HG02678 (cell line): Measurements from ENCODE around the gene CNTN5.

Source experiments
- ATAC-seq: cut with Tn5 transposase; IDR thresholded peaks from one replicate; pipeline ENCODE4 v1.9.1; 2021; ENCODE audit warnings: mild to moderate bottlenecking, moderate library complexity; ENCODE audit not compliant: unreplicated experiment

Gene CNTN5

GRCh38 chr11:99887481-99887880, 866.7 kb downstream of the CNTN5 start:
- ATAC-seq, result no peak

GRCh38 chr11:99893811-99894210, 873.1 kb downstream of the CNTN5 start:
- ATAC-seq, result no peak

- no peak for ATAC-seq
These were observed 880.4 kb downstream of the CNTN5 start for GRCh38 chr11:99901175-99901574.

GRCh38 chr11:99911116-99911515, 890.4 kb downstream of the CNTN5 start:
- no peak for ATAC-seq

GRCh38 chr11:99916078-99916477, 895.3 kb downstream of the CNTN5 start:
- no peak for ATAC-seq

- ATAC-seq, result no peak
These were observed 898.0 kb downstream of the CNTN5 start for GRCh38 chr11:99918761-99919160.

GRCh38 chr11:99920956-99921355, 900.2 kb downstream of the CNTN5 start:
- no peak for ATAC-seq

GRCh38 chr11:99925968-99926367, 905.2 kb downstream of the CNTN5 start:
- ATAC-seq, result no peak

- no peak for ATAC-seq
These were observed 911.9 kb downstream of the CNTN5 start for GRCh38 chr11:99932684-99933083.

- ATAC-seq, result no peak
These were observed 913.3 kb downstream of the CNTN5 start for GRCh38 chr11:99934008-99934407.

GRCh38 chr11:99937330-99937729, 916.6 kb downstream of the CNTN5 start:
- no peak for ATAC-seq

GRCh38 chr11:99952816-99953215, 932.1 kb downstream of the CNTN5 start:
- ATAC-seq, result no peak

- ATAC-seq, result no peak
These were observed 939.8 kb downstream of the CNTN5 start for GRCh38 chr11:99960536-99960935.

- no peak for ATAC-seq
These were observed 947.6 kb downstream of the CNTN5 start for GRCh38 chr11:99968336-99968735.

GRCh38 chr11:99973993-99974392, 953.2 kb downstream of the CNTN5 start:
- ATAC-seq, result no peak

GRCh38 chr11:99979042-99979441, 958.3 kb downstream of the CNTN5 start:
- ATAC-seq, result no peak

- ATAC-seq, result no peak
These were observed 967.2 kb downstream of the CNTN5 start for GRCh38 chr11:99987821-99988470.

- no peak for ATAC-seq
These were observed 967.7 kb downstream of the CNTN5 start for GRCh38 chr11:99988471-99988837.

- no peak for ATAC-seq
These were observed 983.2 kb downstream of the CNTN5 start for GRCh38 chr11:100003985-100004384.

- ATAC-seq, result no peak
These were observed 983.8 kb downstream of the CNTN5 start for GRCh38 chr11:100004541-100004940.

GRCh38 chr11:100008417-100008816, 987.7 kb downstream of the CNTN5 start:
- ATAC-seq, result no peak

- ATAC-seq, result no peak
These were observed 989.0 kb downstream of the CNTN5 start for GRCh38 chr11:100009728-100010127.

GRCh38 chr11:100010393-100010792, 989.6 kb downstream of the CNTN5 start:
- no peak for ATAC-seq
